ENCODE data around the gene CASTOR2.

DNA sequence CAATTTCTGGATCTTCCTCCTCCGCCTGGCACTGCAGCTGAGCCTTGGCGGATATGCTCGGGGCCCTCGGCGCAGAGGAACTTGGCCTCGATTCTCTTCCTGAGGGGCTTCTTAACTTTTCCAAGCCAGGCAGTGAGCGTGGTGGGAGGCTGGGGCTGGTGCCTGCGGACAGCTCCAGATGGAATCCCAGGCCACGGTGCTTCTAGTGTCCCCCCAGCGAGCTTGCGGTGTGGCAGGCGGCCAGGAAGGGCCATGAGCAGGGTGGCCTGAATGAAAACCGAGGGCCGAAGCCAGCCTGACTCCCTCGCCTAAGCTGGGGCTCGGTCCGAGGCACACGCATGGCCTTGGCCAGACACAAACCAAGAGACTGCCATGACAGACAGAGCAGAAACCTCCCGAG is 77.8 kb downstream of the CASTOR2 start:
- TF ChIP-seq, protein P1, sequence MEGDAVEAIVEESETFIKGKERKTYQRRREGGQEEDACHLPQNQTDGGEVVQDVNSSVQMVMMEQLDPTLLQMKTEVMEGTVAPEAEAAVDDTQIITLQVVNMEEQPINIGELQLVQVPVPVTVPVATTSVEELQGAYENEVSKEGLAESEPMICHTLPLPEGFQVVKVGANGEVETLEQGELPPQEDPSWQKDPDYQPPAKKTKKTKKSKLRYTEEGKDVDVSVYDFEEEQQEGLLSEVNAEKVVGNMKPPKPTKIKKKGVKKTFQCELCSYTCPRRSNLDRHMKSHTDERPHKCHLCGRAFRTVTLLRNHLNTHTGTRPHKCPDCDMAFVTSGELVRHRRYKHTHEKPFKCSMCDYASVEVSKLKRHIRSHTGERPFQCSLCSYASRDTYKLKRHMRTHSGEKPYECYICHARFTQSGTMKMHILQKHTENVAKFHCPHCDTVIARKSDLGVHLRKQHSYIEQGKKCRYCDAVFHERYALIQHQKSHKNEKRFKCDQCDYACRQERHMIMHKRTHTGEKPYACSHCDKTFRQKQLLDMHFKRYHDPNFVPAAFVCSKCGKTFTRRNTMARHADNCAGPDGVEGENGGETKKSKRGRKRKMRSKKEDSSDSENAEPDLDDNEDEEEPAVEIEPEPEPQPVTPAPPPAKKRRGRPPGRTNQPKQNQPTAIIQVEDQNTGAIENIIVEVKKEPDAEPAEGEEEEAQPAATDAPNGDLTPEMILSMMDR (IDR thresholded peaks at IDR 0.05), result no peak
- TF ChIP-seq REST (IDR thresholded peaks at IDR 0.05; ENCODE audit: insufficient read depth in 1 of 2, low read depth in 2 of 2, low read length in 1 of 2) (no peak), POLR2AphosphoS5 (IDR thresholded peaks at IDR 0.05; ENCODE audit: low read depth, low read length) (no peak), TCF7L2 (IDR thresholded peaks at IDR 0.05; ENCODE audit: low read depth, low read length) (no peak)

Data from Panc1 (cell line).